Activated CD8-positive, alpha-beta memory T cell treated with anti-CD3 and anti-CD28 coated beads for 1 hour (primary cell): ENCODE data around the gene ENO3.

Experiments used
- DNase-seq, 2 donors: peaks; one replicate each; pipeline ENCODE4 v3.0.0-alpha.2; 2020; ENCODE audit warnings: low read depth in 1 of 2; ENCODE audit errors: extremely low read depth in 1 of 2

Gene ENO3

DNA sequence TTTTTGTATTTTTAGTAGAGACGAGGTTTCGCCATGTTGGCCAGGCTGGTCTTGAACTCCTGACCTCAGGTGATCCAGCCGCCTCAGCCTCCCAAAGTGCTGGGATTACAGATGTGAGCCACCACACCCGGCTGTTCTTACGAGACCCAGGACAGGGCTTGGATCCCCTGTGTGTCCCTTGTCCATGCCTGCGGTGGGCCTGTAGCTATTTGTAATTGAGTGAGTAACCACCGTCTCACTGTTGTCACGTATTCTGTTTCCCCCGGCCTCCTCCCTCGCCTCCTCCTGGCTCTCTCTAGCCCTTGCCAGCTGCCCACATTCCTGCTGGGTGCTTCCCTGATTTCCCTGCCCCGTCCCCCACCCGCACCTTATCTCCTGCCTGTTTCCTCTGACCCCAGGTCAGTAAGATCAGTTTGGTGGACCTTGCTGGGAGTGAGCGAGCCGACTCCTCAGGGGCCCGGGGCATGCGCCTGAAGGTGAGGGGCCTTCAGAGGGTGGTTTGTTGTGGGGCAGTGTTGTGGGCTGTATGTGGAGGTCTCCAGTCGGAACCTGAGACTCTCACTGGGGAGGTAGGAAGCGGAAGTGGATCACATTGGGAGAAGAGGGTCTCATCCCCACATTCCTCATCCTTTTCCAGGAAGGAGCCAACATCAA lies 52.4 kb downstream of the ENO3 start:
- DNase-seq = no peak
